Measurements from ENCODE around the gene RNF220. TPM values are rescaled to one million over a fixed set of nuclear protein-coding genes. Genes with fewer than 3 reads are reported as not detected.

The RNF220 gene
- total RNA-seq, 1 experiment from 2014 or later, result 128 TPM

DNA sequence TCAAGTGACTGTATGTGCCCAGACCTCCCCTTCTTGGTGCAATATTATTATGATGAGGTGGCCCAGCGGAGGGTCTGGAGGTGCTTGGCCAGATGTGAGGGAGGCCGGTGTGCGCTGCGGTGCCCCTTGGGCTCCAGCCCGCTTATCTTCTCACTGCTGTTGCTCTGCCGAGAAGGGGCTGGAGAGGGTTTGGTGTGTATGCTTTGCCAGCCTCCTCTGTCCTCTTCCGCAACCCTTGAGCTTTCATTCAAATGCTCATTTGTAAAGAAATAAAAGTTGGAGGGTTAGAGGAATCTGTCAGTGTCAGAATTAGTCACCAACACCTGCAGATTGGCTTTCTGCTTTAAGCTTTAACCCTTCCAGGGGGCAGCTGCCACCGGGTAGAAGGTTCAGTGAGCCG lies 19.7 kb downstream of the RNF220 start:
- CTCF ChIA-PET, result interaction anchor here (0.9 to 2.4 kb wide), 6 partner anchors 14 to 170 kb away, joined by 3 to 13 read pairs (median 4); no protein-coding TSS in a partner anchor

More for the DNA sequence above, 19.7 kb downstream of the RNF220 start:
- no peaks in the 10 kb centered on the region for H3K9me3 Mint-ChIP-seq
- H3K27ac Mint-ChIP-seq, result peak overlapping the region; percentile 26; the same call in 1 of the 2 replicates
- no peak for ATAC-seq
- POLR2A ChIA-PET, result interaction anchor here (1.7 kb wide), 1 partner anchor 15 kb away, joined by 5 read pairs; no protein-coding TSS in a partner anchor
- TF ChIP-seq, protein P1, sequence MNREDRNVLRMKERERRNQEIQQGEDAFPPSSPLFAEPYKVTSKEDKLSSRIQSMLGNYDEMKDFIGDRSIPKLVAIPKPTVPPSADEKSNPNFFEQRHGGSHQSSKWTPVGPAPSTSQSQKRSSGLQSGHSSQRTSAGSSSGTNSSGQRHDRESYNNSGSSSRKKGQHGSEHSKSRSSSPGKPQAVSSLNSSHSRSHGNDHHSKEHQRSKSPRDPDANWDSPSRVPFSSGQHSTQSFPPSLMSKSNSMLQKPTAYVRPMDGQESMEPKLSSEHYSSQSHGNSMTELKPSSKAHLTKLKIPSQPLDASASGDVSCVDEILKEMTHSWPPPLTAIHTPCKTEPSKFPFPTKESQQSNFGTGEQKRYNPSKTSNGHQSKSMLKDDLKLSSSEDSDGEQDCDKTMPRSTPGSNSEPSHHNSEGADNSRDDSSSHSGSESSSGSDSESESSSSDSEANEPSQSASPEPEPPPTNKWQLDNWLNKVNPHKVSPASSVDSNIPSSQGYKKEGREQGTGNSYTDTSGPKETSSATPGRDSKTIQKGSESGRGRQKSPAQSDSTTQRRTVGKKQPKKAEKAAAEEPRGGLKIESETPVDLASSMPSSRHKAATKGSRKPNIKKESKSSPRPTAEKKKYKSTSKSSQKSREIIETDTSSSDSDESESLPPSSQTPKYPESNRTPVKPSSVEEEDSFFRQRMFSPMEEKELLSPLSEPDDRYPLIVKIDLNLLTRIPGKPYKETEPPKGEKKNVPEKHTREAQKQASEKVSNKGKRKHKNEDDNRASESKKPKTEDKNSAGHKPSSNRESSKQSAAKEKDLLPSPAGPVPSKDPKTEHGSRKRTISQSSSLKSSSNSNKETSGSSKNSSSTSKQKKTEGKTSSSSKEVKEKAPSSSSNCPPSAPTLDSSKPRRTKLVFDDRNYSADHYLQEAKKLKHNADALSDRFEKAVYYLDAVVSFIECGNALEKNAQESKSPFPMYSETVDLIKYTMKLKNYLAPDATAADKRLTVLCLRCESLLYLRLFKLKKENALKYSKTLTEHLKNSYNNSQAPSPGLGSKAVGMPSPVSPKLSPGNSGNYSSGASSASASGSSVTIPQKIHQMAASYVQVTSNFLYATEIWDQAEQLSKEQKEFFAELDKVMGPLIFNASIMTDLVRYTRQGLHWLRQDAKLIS (CRISPR knock-in tag; IDR thresholded peaks at IDR 0.05; ENCODE audit: borderline replicate concordance), result no peak
- TF ChIP-seq, protein P2, sequence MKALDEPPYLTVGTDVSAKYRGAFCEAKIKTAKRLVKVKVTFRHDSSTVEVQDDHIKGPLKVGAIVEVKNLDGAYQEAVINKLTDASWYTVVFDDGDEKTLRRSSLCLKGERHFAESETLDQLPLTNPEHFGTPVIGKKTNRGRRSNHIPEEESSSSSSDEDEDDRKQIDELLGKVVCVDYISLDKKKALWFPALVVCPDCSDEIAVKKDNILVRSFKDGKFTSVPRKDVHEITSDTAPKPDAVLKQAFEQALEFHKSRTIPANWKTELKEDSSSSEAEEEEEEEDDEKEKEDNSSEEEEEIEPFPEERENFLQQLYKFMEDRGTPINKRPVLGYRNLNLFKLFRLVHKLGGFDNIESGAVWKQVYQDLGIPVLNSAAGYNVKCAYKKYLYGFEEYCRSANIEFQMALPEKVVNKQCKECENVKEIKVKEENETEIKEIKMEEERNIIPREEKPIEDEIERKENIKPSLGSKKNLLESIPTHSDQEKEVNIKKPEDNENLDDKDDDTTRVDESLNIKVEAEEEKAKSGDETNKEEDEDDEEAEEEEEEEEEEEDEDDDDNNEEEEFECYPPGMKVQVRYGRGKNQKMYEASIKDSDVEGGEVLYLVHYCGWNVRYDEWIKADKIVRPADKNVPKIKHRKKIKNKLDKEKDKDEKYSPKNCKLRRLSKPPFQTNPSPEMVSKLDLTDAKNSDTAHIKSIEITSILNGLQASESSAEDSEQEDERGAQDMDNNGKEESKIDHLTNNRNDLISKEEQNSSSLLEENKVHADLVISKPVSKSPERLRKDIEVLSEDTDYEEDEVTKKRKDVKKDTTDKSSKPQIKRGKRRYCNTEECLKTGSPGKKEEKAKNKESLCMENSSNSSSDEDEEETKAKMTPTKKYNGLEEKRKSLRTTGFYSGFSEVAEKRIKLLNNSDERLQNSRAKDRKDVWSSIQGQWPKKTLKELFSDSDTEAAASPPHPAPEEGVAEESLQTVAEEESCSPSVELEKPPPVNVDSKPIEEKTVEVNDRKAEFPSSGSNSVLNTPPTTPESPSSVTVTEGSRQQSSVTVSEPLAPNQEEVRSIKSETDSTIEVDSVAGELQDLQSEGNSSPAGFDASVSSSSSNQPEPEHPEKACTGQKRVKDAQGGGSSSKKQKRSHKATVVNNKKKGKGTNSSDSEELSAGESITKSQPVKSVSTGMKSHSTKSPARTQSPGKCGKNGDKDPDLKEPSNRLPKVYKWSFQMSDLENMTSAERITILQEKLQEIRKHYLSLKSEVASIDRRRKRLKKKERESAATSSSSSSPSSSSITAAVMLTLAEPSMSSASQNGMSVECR (CRISPR knock-in tag; IDR thresholded peaks at IDR 0.05; ENCODE audit: borderline replicate concordance), result no peak
- no peak for TF ChIP-seq CBFB (CRISPR knock-in tag; IDR thresholded peaks at IDR 0.05; ENCODE audit: low read depth)
- TF ChIP-seq NFYB (CRISPR knock-in tag; conservative IDR thresholded peaks at IDR 0.05; ENCODE audit: low read depth), result no peak
- TF ChIP-seq, protein P3, sequence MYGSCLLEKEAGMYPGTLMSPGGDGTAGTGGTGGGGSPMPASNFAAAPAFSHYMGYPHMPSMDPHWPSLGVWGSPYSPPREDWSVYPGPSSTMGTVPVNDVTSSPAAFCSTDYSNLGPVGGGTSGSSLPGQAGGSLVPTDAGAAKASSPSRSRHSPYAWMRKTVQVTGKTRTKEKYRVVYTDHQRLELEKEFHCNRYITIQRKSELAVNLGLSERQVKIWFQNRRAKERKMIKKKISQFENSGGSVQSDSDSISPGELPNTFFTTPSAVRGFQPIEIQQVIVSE (CRISPR knock-in tag; IDR thresholded peaks at IDR 0.05; ENCODE audit: borderline replicate concordance), result no peak
- no peak for TF ChIP-seq FOXK1 (CRISPR knock-in tag; IDR thresholded peaks at IDR 0.05)
- no peak for TF ChIP-seq RORB (CRISPR knock-in tag; IDR thresholded peaks at IDR 0.05)
- TF ChIP-seq, protein P4, sequence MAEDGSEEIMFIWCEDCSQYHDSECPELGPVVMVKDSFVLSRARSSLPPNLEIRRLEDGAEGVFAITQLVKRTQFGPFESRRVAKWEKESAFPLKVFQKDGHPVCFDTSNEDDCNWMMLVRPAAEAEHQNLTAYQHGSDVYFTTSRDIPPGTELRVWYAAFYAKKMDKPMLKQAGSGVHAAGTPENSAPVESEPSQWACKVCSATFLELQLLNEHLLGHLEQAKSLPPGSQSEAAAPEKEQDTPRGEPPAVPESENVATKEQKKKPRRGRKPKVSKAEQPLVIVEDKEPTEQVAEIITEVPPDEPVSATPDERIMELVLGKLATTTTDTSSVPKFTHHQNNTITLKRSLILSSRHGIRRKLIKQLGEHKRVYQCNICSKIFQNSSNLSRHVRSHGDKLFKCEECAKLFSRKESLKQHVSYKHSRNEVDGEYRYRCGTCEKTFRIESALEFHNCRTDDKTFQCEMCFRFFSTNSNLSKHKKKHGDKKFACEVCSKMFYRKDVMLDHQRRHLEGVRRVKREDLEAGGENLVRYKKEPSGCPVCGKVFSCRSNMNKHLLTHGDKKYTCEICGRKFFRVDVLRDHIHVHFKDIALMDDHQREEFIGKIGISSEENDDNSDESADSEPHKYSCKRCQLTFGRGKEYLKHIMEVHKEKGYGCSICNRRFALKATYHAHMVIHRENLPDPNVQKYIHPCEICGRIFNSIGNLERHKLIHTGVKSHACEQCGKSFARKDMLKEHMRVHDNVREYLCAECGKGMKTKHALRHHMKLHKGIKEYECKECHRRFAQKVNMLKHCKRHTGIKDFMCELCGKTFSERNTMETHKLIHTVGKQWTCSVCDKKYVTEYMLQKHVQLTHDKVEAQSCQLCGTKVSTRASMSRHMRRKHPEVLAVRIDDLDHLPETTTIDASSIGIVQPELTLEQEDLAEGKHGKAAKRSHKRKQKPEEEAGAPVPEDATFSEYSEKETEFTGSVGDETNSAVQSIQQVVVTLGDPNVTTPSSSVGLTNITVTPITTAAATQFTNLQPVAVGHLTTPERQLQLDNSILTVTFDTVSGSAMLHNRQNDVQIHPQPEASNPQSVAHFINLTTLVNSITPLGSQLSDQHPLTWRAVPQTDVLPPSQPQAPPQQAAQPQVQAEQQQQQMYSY (CRISPR knock-in tag; IDR thresholded peaks at IDR 0.05), result no peak
- TF ChIP-seq, protein P5, sequence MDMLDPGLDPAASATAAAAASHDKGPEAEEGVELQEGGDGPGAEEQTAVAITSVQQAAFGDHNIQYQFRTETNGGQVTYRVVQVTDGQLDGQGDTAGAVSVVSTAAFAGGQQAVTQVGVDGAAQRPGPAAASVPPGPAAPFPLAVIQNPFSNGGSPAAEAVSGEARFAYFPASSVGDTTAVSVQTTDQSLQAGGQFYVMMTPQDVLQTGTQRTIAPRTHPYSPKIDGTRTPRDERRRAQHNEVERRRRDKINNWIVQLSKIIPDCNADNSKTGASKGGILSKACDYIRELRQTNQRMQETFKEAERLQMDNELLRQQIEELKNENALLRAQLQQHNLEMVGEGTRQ (CRISPR knock-in tag; IDR thresholded peaks at IDR 0.05), result no peak
- TF ChIP-seq, protein P6, sequence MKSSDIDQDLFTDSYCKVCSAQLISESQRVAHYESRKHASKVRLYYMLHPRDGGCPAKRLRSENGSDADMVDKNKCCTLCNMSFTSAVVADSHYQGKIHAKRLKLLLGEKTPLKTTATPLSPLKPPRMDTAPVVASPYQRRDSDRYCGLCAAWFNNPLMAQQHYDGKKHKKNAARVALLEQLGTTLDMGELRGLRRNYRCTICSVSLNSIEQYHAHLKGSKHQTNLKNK (CRISPR knock-in tag; IDR thresholded peaks at IDR 0.05), result no peak
- TF ChIP-seq MYBL2 (CRISPR knock-in tag; IDR thresholded peaks at IDR 0.05), result no peak
- no peak for TF ChIP-seq ZBTB21 (CRISPR knock-in tag; IDR thresholded peaks at IDR 0.05; ENCODE audit: borderline replicate concordance)
- no peak for TF ChIP-seq ATF1 (CRISPR knock-in tag; IDR thresholded peaks at IDR 0.05)
- no peaks in the 10 kb centered on the region for H3K36me3 Mint-ChIP-seq
- DNase-seq (ENCODE audit: low spot score), result no peak
- H3K4me1 Mint-ChIP-seq, result peaks cover 76% of the 10 kb centered on the region
- no peaks in the 10 kb centered on the region; the same call in 1 of the 2 replicates for H3K27me3 Mint-ChIP-seq (ENCODE audit: low read depth)
- H3K4me3 Mint-ChIP-seq, result no peak overlapping the region

Measured in WTC11 (cell line).